Calu3 (cell line): Measurements from ENCODE around the gene TSEN2. TPM values are rescaled to one million over a fixed set of nuclear protein-coding genes. Genes with fewer than 3 reads are reported as not detected.

Experiments used
- BruUV-seq: library from RNA; stranded (reverse); fragments of 400-500 nt; replicated peaks from 2 replicates; lab custom pipeline; 2021; lab: Mats Ljungman, UMichigan
- CTCF ChIA-PET: fragments of 300-600 bp; sonication (Branson Sonifier 250); formaldehyde crosslinking; loops from one replicate; lab custom pipeline; 2022; ENCODE audit warnings: antibody characterized with exemption; lab: Charles Lee
- DNase-seq: peaks from one replicate; pipeline ENCODE4 v3.0.0; 2022
- H3K27ac Mint-ChIP-seq: one replicate; pipeline ENCODE4 v1.8.0; 2022; ENCODE audit warnings: mixed read lengths; ENCODE audit not compliant: unreplicated experiment
- H3K27me3 Mint-ChIP-seq: one replicate; pipeline ENCODE4 v1.8.0; 2022; ENCODE audit warnings: mixed read lengths; ENCODE audit not compliant: unreplicated experiment
- H3K36me3 Mint-ChIP-seq: one replicate; pipeline ENCODE4 v1.8.0; 2022; ENCODE audit warnings: mild to moderate bottlenecking, moderate library complexity, mixed read lengths; ENCODE audit not compliant: insufficient read depth, unreplicated experiment
- H3K4me1 Mint-ChIP-seq: one replicate; pipeline ENCODE4 v1.8.0; 2022; ENCODE audit warnings: mild to moderate bottlenecking, low read depth, mixed read lengths; ENCODE audit not compliant: unreplicated experiment
- H3K4me3 Mint-ChIP-seq: one replicate; pipeline ENCODE4 v1.8.0; 2022; ENCODE audit warnings: mild to moderate bottlenecking, low read depth, moderate library complexity, mixed read lengths; ENCODE audit not compliant: unreplicated experiment
- H3K9me3 Mint-ChIP-seq: one replicate; pipeline ENCODE4 v1.8.0; 2022; ENCODE audit warnings: low read depth, mixed read lengths; ENCODE audit not compliant: unreplicated experiment
- intact Hi-C: fragments of 100-400 bp; cut with micrococcal nuclease; formaldehyde crosslinking; loops from one replicate; pipeline ENCODE4 v1.10.0; 2022; ENCODE audit not compliant: unreplicated experiment
- total RNA-seq: library from RNA; stranded (reverse); gene quantifications from 2 replicates; pipeline ENCODE4 v1.2.3, GENCODE V29; 2022
- TF ChIP-seq, protein P1 (sequence below): fragments of 200-600 bp; IDR thresholded peaks from one replicate; pipeline ENCODE4 v1.8.0; 2022; ENCODE audit warnings: antibody characterized with exemption; ENCODE audit not compliant: unreplicated experiment

TSEN2 gene
- total RNA-seq, 1 experiment from 2014 or later = 26.7 TPM

DNA sequence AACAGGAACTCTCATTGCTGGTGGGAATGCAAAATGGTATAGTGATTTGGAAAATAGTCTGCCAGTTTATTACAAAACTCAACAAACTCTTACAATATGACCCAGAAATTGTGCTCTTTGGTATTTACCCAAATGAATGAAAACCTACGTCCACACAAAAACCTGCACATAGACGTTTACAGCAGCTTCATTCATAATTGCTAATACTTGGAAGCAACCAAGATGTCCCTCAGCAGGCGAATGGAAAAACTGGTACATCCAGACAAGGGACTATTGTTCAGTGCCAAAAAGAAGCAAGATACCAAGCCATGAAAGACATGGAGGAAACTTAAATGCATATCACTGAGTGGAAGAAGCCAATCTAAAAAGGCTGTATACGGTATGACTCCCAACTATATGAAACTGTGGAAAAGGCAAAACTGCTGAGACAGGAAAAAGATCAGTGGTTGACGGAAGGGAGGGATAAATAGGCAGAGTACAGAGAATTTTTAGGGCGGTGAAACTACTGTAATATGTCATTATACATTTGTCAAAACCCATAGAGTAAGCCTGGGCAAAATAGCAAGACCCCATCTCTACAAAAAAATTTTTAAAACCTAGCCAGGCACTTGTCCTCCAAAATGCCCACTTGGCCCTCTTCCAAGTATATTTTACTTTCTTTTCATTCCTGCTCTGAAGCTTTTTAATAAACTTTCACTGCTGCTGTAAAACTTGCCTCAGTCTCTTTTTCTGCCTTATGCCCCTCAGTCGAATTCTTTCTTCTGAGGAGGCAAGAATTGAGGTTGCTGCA is 65.9 kb downstream of the TSEN2 start:
- H3K4me3 Mint-ChIP-seq = peak overlapping the region; percentile 8
- H3K27me3 Mint-ChIP-seq = no peaks in the 10 kb centered on the region
- TF ChIP-seq, protein P1, sequence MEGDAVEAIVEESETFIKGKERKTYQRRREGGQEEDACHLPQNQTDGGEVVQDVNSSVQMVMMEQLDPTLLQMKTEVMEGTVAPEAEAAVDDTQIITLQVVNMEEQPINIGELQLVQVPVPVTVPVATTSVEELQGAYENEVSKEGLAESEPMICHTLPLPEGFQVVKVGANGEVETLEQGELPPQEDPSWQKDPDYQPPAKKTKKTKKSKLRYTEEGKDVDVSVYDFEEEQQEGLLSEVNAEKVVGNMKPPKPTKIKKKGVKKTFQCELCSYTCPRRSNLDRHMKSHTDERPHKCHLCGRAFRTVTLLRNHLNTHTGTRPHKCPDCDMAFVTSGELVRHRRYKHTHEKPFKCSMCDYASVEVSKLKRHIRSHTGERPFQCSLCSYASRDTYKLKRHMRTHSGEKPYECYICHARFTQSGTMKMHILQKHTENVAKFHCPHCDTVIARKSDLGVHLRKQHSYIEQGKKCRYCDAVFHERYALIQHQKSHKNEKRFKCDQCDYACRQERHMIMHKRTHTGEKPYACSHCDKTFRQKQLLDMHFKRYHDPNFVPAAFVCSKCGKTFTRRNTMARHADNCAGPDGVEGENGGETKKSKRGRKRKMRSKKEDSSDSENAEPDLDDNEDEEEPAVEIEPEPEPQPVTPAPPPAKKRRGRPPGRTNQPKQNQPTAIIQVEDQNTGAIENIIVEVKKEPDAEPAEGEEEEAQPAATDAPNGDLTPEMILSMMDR = no peak
- no peaks in the 10 kb centered on the region for H3K9me3 Mint-ChIP-seq
- no peak for DNase-seq
- H3K27ac Mint-ChIP-seq = no peak overlapping the region
- no TSS peak for BruUV-seq
- H3K4me1 Mint-ChIP-seq = no peaks in the 10 kb centered on the region
- intact Hi-C loops = loop anchor here (5.0 kb wide), 1 partner anchor 413 kb away; no protein-coding TSS in a partner anchor
- CTCF ChIA-PET = no interaction called here
- peaks cover 12% of the 10 kb centered on the region for H3K36me3 Mint-ChIP-seq

DNA sequence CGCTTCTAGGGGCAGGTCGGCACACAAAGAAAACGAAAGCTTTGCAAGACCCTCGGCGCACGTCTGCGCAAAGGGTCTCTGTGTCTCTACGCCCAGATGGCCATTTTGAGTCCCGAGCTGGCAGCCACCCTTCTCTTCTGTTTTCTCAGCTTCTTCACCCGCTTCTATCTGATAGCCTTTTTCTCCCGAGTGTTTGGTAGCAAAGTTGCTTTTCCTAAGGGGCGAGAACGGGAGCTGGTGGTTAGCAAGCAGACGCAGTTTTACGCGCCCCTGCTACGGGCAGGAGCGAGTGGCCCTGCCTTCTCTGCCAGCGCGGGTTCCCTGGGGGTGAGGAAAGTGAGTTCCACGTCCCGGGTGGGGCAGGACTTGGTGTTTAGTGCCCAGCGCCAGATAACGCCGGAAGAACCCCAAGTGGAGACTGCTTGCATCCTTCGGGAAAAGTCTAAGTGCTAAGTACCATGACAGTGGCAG is 69.7 kb downstream of the TSEN2 start:
- Mint-ChIP-seq H3K27ac (peak overlapping the region; percentile 50), H3K36me3 (peaks cover 26% of the 10 kb centered on the region), H3K4me1 (peaks cover 18% of the 10 kb centered on the region), H3K27me3 (no peaks in the 10 kb centered on the region), H3K9me3 (no peaks in the 10 kb centered on the region), H3K4me3 (peak overlapping the region; percentile 74)
- TF ChIP-seq, protein P1 = no peak
- BruUV-seq = no TSS peak
- intact Hi-C loops = no loop called here
- CTCF ChIA-PET = interaction anchor here (0.5 to 0.7 kb wide), 3 partner anchors 199 to 419 kb away, joined by 3 read pairs; no protein-coding TSS in a partner anchor
- DNase-seq = peak; percentile 29

DNA sequence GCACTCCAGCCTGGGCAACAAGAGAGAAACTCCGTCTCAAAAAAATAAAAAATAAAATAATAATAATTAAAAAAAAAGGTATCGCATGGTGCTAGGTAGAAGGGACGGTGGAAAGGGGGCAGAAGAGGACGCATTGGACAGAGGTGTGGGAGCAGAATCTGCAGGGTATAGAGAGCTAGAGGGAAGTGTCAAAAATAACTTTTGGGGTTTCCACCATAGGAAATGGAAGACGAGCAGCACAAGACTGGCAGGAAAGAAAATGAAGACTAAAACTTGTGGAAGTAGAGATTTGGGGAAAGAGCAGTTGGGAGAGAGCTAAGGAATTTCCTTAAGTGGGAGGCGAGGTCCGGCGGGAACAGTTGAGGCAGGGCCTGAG is 72.0 kb downstream of the TSEN2 start:
- H3K9me3 Mint-ChIP-seq = no peaks in the 10 kb centered on the region
- peak overlapping the region; percentile 84 for H3K27ac Mint-ChIP-seq
- BruUV-seq = no TSS peak
- intact Hi-C loops = no loop called here
- H3K27me3 Mint-ChIP-seq = no peaks in the 10 kb centered on the region
- CTCF ChIA-PET = no interaction called here
- H3K36me3 Mint-ChIP-seq = peaks cover 26% of the 10 kb centered on the region
- no peak for DNase-seq
- peaks cover 18% of the 10 kb centered on the region for H3K4me1 Mint-ChIP-seq
- TF ChIP-seq, protein P1 = no peak
- H3K4me3 Mint-ChIP-seq = peak overlapping the region; percentile 86

GRCh38 chr3:12556690-12557472 is 72.6 kb downstream of the TSEN2 start, which contains the start of gene MKRN2:
Gene MKRN2 (plus strand): TSS chr3:12557087. CDS start chr3:12557151, 64 bp downstream.
- BruUV-seq = no TSS peak

More at GRCh38 chr3:12556690-12557472, 72.6 kb downstream of the TSEN2 start, which contains the start of gene MKRN2:
- Mint-ChIP-seq H3K4me1 (peaks cover 18% of the 10 kb centered on the region), H3K9me3 (no peaks in the 10 kb centered on the region), H3K27ac (peak within 1 kb of the TSS; percentile 84), H3K4me3 (peak within 1 kb of the TSS; percentile 86), H3K36me3 (peaks cover 26% of the 10 kb centered on the region), H3K27me3 (no peaks in the 10 kb centered on the region)
- CTCF ChIA-PET = no interaction called here
- intact Hi-C loops = no loop called here
- TF ChIP-seq, protein P1 = no peak
- peak; percentile 91 for DNase-seq
